Fibroblast of the aortic adventitia (primary cell): ENCODE data around the gene LRRC8D. TPM values are rescaled to one million over a fixed set of nuclear protein-coding genes. Genes with fewer than 3 reads are reported as not detected.
"Not testable (repeated sequence)": the region's sequence is repeated elsewhere in the genome, so short reads cannot be mapped to it uniquely, and the experiment has no call there.

ENCODE experiments used
- DNase-seq: peaks from one replicate; pipeline ENCODE4 v3.0.0-alpha.2; 2010; ENCODE audit warnings: low read depth
- H3K4me3 ChIP-seq: 2 replicates; pipeline ENCODE4 v1.5.1; 2011; ENCODE audit warnings: low read depth, mild to moderate bottlenecking, control low read depth, low read length, moderate library complexity
- total RNA-seq: library from RNA; depleted of rRNA; stranded (reverse); fragments of >200 nt; gene quantifications from 2 replicates; pipeline ENCODE4 v1.2.3, GENCODE V29; 2012; ENCODE audit warnings: low replicate concordance
- TF ChIP-seq, protein P1 (sequence below): IDR thresholded peaks from 2 replicates; pipeline ENCODE4 v1.5.1; 2011; ENCODE audit warnings: mild to moderate bottlenecking, low read length, control low read depth, inconsistent platforms; ENCODE audit not compliant: insufficient read depth

LRRC8D gene
- total RNA-seq, 1 donor, result 45.6 TPM

- H3K4me3 ChIP-seq, result no peak overlapping the region
- DNase-seq, result no peak
These were observed 98.3 kb downstream of the LRRC8D start for GRCh38 chr1:89919174-89919573.

GRCh38 chr1:89922911-89923310 lies 102.1 kb downstream of the LRRC8D start:
- DNase-seq, result no peak
- TF ChIP-seq, protein P1, sequence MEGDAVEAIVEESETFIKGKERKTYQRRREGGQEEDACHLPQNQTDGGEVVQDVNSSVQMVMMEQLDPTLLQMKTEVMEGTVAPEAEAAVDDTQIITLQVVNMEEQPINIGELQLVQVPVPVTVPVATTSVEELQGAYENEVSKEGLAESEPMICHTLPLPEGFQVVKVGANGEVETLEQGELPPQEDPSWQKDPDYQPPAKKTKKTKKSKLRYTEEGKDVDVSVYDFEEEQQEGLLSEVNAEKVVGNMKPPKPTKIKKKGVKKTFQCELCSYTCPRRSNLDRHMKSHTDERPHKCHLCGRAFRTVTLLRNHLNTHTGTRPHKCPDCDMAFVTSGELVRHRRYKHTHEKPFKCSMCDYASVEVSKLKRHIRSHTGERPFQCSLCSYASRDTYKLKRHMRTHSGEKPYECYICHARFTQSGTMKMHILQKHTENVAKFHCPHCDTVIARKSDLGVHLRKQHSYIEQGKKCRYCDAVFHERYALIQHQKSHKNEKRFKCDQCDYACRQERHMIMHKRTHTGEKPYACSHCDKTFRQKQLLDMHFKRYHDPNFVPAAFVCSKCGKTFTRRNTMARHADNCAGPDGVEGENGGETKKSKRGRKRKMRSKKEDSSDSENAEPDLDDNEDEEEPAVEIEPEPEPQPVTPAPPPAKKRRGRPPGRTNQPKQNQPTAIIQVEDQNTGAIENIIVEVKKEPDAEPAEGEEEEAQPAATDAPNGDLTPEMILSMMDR, result no peak
- no peak overlapping the region for H3K4me3 ChIP-seq

More at GRCh38 chr1:89919174-89919573, 98.3 kb downstream of the LRRC8D start:
- TF ChIP-seq, protein P1, result no peak

DNA sequence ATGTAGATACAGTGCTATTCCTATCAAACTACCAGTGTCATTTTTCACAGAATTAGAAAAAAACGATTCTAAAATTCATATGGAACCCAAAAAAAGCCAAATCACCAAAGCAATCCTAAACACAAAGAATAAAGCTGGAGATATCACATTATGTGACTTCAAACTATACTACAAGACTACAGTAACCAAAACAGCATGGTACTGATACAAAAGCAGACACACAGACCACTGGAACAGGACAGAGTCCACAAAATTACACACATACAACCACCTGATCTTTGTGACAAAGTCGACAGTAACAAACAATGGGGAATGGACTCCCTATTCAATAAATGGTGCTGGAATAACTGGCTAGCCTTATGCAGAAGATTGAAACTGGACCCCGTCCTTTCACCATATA lies 102.7 kb downstream of the LRRC8D start:
- no peak for DNase-seq
- no peak overlapping the region for H3K4me3 ChIP-seq
- TF ChIP-seq, protein P1, result no peak

DNA sequence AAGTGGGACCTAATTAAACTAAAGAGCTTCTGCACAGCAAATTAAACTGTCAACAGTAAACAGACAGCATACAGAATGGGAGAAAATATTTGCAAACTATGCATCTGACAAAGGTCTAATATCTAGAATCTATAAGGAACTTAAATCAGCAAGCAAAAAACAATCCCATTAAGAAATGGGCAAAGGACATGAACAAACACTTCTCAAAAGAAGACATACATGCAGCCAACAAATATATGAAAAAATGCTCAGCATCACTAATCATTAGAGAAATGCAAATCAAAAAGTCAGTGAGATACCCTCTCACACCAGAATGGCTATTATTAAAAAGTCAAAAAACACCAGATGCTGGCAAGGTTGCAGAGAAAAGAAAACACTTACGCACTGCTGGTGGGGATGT lies 103.2 kb downstream of the LRRC8D start:
- H3K4me3 ChIP-seq, DNase-seq: not testable (repeated sequence)

- H3K4me3 ChIP-seq, result no peak overlapping the region
- DNase-seq, result no peak
- TF ChIP-seq, protein P1, result no peak
These were observed 106.2 kb downstream of the LRRC8D start for GRCh38 chr1:89927049-89927448.

DNA sequence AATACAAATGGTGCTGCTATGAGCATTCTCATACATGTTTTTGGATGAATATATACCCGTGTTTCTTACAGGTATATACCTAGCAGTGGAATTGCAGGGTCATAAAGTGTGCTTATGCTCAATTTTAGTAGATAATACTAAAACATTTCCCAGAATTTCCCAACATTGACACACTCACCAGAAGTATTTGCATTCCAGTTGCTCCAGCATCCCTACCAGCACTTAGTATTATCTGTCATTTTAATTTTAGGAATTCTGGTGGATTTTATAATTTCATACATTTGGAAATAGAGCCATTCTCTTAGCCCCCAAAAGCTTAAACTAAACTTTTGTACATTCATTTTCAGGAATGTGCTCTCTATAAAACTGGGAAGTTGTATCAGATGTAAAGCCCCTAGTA lies 106.6 kb downstream of the LRRC8D start:
- H3K4me3 ChIP-seq, result no peak overlapping the region
- no peak for DNase-seq
- TF ChIP-seq, protein P1, result no peak

DNA sequence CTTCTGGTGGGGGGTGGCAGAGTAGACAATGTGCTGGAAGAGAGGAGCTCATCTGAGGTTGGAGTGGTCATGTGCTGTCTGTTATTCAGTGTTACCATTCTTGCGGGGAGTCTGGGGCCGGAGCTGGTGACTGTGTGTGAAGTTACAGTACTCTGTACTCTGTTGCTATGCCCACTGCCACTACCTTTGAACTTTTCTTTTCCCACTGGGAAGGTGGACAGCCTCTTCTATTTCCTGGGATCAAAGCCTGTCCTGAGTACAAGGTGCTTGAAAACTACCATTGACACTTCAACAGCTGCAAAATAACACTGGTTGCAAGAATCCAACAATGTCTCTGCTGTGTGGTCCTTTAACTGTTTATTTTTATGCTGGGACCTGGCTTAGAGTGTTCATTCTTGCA lies 107.7 kb downstream of the LRRC8D start:
- TF ChIP-seq, protein P1, result no peak
- no peak for DNase-seq
- no peak overlapping the region for H3K4me3 ChIP-seq
